Astrocyte of the spinal cord (primary cell): Measurements from ENCODE around the gene CTLA4.
A peak's percentile ranks its signal among the peaks of the same experiment; 100 is the strongest.

Experiments
- DNase-seq: peaks from one replicate; pipeline ENCODE4 v3.0.0; 2011; ENCODE audit warnings: low read depth, low spot score
- H3K4me3 ChIP-seq: 2 replicates; pipeline ENCODE4 v1.5.1; 2011; ENCODE audit warnings: low read depth, mild to moderate bottlenecking, low read length, moderate library complexity
- in situ Hi-C: cut with HindIII; loops from 2 replicates; pipeline ENCODE4 v1.10.0; 2017; ENCODE audit warnings: low sequenced_read_pairs
- TF ChIP-seq, protein P1 (sequence below): IDR thresholded peaks from 2 replicates; pipeline ENCODE4 v1.5.1; 2012; ENCODE audit warnings: low read depth, mild to moderate bottlenecking, low read length, inconsistent platforms

CTLA4 gene

DNA sequence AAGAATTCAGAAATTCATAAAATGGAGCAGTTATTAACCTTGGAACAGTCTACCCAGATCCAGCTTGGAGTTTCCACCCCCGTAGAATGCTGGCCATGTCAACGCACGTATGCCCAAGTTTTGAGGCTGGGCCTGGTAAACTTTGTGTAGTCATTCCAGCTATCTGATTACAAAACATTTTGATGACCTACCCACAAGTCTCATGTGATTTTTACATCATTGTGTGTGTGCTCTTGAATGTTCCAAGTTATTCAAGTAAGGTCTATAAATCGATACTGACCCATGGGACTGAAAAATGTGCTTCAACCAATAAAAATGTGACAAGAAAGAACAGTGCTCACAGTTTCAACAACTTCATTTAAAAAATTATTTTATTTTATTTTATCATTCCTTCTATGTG lies 36.5 kb downstream of the CTLA4 start:
- TF ChIP-seq, protein P1, sequence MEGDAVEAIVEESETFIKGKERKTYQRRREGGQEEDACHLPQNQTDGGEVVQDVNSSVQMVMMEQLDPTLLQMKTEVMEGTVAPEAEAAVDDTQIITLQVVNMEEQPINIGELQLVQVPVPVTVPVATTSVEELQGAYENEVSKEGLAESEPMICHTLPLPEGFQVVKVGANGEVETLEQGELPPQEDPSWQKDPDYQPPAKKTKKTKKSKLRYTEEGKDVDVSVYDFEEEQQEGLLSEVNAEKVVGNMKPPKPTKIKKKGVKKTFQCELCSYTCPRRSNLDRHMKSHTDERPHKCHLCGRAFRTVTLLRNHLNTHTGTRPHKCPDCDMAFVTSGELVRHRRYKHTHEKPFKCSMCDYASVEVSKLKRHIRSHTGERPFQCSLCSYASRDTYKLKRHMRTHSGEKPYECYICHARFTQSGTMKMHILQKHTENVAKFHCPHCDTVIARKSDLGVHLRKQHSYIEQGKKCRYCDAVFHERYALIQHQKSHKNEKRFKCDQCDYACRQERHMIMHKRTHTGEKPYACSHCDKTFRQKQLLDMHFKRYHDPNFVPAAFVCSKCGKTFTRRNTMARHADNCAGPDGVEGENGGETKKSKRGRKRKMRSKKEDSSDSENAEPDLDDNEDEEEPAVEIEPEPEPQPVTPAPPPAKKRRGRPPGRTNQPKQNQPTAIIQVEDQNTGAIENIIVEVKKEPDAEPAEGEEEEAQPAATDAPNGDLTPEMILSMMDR, result no peak
- in situ Hi-C loops, result no loop called here
- no peak for DNase-seq

DNA sequence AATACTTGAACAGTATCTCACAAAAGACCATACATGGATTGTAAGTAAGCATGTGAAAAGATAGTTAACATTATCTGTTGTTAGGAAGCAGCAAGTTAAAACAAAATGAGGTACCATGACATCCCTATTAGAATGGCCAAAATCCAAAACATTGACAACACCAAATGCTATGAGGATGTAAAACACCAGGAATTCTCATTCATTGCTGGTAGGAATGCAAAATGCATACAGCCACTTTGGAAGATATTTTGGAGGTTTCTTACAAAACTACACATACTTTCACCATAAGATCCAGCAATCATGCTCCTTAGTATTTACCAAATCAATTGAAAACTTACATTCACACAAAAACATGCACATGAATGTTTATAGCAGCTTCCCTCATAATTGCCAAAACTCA lies 38.1 kb downstream of the CTLA4 start:
- in situ Hi-C loops, result no loop called here
- no peak for DNase-seq
- no peak overlapping the region for H3K4me3 ChIP-seq
- TF ChIP-seq, protein P1, result no peak

More for the DNA sequence above, 36.5 kb downstream of the CTLA4 start:
- no peak overlapping the region for H3K4me3 ChIP-seq

DNA sequence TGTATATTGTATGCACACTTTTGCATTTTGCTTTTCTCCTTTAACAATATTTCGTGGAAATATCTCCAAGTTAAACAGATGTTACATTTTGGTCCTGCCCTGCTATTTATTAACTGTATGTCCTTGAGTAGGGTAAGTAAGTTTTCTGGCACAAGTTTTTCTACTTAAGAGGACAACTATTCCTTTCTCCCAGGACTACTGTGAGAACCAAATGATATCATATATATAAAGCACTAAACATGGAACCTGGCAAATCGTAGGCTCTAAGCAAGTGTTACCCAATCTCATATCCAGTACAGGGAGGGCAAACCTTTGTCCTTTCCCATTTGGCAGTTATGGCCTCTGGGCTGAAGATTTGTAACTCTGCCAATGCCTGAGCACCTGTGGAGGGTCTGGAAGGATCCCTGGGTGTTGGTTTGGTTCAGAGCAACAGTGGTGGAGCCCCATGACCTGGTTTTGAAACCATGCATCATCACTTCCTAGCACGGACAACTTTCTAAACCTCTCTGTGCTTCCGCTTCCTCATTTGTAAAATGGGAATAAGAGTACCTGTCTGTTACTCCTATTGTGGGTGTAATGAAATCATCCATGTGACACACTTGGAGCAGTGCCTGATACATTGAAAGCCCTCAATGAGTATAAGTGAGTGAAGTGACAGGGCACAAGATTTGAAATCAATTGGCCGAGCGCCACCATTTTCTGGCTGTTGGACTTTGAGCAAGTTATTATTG lies 40.7 kb downstream of the CTLA4 start:
- in situ Hi-C loops, result no loop called here
- DNase-seq, result no peak
- TF ChIP-seq, protein P1, result no peak
- no peak overlapping the region for H3K4me3 ChIP-seq

DNA sequence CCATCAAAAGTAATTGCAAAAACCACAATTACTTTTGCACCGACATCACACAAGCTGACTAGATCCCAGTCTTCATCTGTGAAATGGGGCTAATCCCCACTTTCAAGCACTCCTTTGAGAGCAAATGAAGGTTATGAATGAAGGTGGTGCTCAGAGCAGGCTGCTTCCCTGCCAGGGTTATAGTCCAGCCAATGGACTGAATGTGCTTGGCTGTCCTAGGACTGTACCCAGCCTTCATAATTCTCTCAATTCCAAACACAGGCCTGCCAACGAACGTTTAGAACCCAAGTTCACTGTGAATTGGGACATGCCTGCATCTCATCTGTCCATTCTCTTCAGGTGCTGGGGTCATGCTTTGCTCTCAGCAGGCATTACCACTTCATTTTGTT lies 41.2 kb downstream of the CTLA4 start:
- no peak for DNase-seq
- TF ChIP-seq, protein P1, result no peak
- no peak overlapping the region for H3K4me3 ChIP-seq
- in situ Hi-C loops, result no loop called here

DNA sequence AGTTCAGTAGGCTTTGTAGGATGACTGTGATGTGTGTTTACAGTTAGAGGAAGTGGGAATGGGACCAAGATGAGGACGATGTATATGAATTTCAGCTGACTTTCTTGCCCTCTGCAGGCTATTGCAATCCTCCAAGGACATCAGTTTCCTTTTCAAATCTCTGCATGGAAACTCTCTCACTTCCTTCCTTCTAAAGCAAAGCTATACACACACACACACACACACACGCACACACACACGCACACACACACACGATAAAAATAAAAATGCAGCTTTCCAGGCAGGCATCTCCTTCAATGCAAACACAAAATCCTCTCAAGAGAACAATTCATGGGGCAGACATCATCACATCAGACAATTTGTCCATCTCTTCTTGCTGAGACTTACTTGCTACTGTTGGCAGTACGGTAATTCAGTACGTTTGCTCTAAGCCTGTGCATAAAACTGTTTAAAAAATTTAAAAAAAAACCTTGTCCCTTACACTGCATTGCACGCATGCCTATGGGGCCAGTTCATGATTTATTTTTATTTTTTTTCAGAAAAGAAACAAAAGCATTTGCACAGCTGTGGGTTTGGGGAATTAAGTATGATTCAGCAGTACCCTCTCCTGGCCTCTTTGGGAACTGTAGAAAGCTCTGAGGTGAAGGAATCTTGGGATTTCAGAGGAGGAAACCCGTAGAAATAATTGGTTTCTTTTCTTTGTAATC lies 41.8 kb downstream of the CTLA4 start:
- peak; percentile 78 for DNase-seq
- TF ChIP-seq, protein P1, result peak; percentile 81
- in situ Hi-C loops, result no loop called here
- H3K4me3 ChIP-seq, result peak overlapping the region; percentile 1

DNA sequence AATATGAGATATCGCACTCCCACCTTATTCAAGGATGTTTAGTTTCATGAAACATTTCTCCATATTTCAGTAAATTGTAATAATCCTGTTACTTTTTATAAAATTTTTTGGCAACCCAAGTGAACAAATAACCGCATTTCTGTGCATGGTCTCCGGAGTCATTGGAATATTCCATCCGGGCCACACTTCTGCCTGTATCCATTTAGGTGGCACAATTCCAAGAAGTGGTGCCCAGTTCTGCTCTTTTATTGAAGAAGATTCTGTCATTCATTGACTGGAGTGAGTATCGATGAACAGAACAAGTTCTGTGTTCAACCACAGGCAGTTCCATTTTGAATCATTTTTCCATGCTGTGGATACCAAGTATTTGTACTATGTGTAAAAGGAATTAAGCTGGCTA lies 42.4 kb downstream of the CTLA4 start:
- TF ChIP-seq, protein P1, result no peak
- DNase-seq, result no peak
- no peak overlapping the region for H3K4me3 ChIP-seq
- in situ Hi-C loops, result no loop called here
